WTC11 (cell line): Measurements from ENCODE around the gene DEFB131B.
A peak's percentile ranks its signal among the peaks of the same experiment; 100 is the strongest.

Source experiments
- CTCF ChIP-seq: fragments of 200-600 bp; IDR thresholded peaks from 2 replicates; pipeline ENCODE4 v1.8.0; 2022; ENCODE audit warnings: antibody characterized with exemption
- ESRRA ChIP-seq: sonication (generic); formaldehyde crosslinking; IDR thresholded peaks from 2 replicates; pipeline ENCODE4 v1.8.1; 2022; ENCODE audit warnings: mild to moderate bottlenecking, missing genetic modification reagents, borderline replicate concordance
- IRF1 ChIP-seq: sonication (generic); formaldehyde crosslinking; IDR thresholded peaks from 2 replicates; pipeline ENCODE4 v1.8.0; 2023; ENCODE audit warnings: missing genetic modification reagents
- MAX ChIP-seq: sonication (generic); formaldehyde crosslinking; IDR thresholded peaks from 2 replicates; pipeline ENCODE4 v1.8.0; 2022; ENCODE audit warnings: mild to moderate bottlenecking, missing genetic modification reagents
- USF1 ChIP-seq: sonication (generic); formaldehyde crosslinking; IDR thresholded peaks from 2 replicates; pipeline ENCODE4 v1.8.0; 2022; ENCODE audit warnings: mild to moderate bottlenecking, missing genetic modification reagents
- ZBTB21 ChIP-seq: sonication (generic); formaldehyde crosslinking; IDR thresholded peaks from 2 replicates; pipeline ENCODE4 v1.8.1; 2023; ENCODE audit warnings: mild to moderate bottlenecking, missing genetic modification reagents, borderline replicate concordance
- ZBTB43 ChIP-seq: sonication (generic); formaldehyde crosslinking; IDR thresholded peaks from 2 replicates; pipeline ENCODE4 v1.8.1; 2023; ENCODE audit warnings: mild to moderate bottlenecking, missing genetic modification reagents

- TF ChIP-seq CTCF (no peak), ZBTB43 (CRISPR knock-in tag) (no peak), ESRRA (CRISPR knock-in tag) (no peak), MAX (no peak), USF1 (CRISPR knock-in tag) (peak; percentile 31; the same call in 1 of the 2 replicates), IRF1 (CRISPR knock-in tag) (no peak), ZBTB21 (no peak)
Measured at GRCh38 chr11:71843858-71844257, 34.4 kb upstream of the DEFB131B start.
